Frontal cortex (tissue), 4 donors: ENCODE results near the gene KIF11. TPM values are rescaled to one million over a fixed set of nuclear protein-coding genes. Genes with fewer than 3 reads are reported as not detected.
"Not testable (repeated sequence)": the region's sequence is repeated elsewhere in the genome, so short reads cannot be mapped to it uniquely, and the experiment has no call there.

Source experiments
- DNase-seq, 2 donors: peaks; one replicate each; pipeline ENCODE4 v3.0.0; 2012; ENCODE audit warnings: low spot score in 2 of 2
- FAIRE-seq: peaks from 2 replicates; lab custom pipeline; 2012; peaks lifted over from hg19 to GRCh38; lab: Jason Lieb, UNC
- total RNA-seq: library from RNA; depleted of rRNA; stranded (reverse); fragments of >200 nt; gene quantifications from one replicate; pipeline ENCODE4 v1.2.3, GENCODE V29; 2014
- donor health status: control.
- donor health status: control.
- donor health status: control.

KIF11 gene
- total RNA-seq, result 5.3 TPM

DNA sequence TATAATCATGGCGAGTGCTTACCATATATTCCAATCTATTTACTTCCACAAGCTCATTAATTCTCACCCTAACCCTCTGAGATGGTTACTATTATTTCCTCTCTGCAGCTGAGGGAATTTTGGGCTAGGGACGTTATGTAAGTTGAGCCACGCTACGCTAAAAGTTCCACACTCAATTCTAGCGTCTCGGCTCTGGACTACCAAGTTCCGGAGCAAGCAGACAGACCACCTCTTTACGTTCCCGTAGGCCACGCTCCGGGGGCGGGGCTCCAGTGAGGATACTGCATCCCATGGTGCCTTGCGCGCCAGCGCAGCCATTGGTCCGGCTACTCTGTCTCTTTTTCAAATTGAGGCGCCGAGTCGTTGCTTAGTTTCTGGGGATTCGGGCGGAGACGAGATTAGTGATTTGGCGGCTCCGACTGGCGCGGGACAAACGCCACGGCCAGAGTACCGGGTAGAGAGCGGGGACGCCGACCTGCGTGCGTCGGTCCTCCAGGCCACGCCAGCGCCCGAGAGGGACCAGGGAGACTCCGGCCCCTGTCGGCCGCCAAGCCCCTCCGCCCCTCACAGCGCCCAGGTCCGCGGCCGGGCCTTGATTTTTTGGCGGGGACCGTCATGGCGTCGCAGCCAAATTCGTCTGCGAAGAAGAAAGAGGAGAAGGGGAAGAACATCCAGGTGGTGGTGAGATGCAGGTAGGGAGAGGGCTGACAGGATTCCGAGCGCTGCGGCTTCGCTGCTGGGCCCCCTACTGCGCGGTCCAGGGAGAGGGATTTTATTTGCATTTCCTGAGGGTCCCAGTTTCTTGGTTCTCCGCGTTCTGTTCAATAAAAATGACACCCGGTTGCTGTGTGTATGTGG is at the start of gene KIF11:
KIF11 (plus strand) TSS at position 370 of the 858 bp plus-strand sequence; CDS start at position 616, 246 bp downstream.
- DNase-seq (peak; percentile 89), FAIRE-seq (no peak)

DNA sequence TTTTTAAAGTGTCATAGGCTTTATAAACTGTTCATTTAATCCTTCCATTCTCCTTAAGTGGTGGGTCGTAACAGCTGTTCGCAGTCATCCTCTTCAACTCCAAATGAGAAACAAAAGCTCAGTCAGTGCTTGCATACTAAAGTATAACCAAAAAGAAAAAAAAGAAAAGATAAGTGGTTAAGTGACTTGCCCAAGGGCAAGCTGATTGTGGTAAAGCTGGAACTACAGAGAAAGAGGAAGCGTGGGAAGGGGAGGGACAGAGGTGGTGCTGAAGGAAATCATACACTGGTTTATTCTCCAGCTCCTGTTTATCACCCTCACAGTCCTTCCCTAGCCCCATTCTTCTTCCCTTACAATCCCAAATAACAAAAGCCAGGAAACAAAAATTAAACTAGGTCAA is 48.6 kb upstream of the KIF11 start:
- FAIRE-seq, result no peak
- no peak for DNase-seq

GRCh38 chr10:92545556-92545955 is 47.4 kb upstream of the KIF11 start:
- FAIRE-seq, result no peak
- no peak for DNase-seq

DNA sequence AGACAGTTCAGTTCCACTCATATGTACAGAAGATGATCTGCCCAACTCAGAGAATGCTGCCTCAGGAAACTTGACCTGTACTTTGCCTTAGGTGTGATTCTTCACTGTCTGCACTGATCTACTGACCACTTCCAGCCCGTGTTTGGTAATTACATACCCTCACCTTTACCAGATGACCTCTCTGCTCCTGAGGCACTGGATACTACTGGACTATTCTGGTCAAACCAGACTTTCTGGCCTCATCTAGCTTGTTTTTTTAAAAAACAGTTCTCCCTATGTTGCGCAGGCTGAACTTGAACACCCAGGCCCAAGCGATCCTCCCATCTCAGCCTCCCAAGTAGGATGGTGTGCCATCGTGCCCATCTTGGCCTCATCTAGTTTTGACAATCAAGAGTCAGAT is 45.3 kb upstream of the KIF11 start:
- DNase-seq (no peak), FAIRE-seq (no peak)

DNA sequence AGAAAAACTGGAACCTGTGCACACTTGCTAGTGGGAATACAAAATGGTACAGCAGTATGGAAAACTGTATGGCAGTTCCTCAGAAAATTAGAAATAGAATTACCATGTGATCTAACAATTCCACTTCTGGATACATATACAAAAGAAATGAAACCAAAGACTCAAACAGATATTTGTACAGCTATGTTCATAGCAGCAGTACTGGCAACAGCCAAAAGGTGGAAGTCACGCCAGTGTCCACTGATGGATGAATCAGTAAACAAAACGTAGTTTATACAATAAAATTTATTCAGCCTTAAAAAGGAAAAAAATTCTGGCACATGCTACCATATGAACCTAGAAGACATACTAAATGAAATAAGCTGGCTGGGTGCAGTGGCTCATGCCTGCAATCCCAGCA is 42.0 kb upstream of the KIF11 start:
- DNase-seq (no peak), FAIRE-seq (no peak)

DNA sequence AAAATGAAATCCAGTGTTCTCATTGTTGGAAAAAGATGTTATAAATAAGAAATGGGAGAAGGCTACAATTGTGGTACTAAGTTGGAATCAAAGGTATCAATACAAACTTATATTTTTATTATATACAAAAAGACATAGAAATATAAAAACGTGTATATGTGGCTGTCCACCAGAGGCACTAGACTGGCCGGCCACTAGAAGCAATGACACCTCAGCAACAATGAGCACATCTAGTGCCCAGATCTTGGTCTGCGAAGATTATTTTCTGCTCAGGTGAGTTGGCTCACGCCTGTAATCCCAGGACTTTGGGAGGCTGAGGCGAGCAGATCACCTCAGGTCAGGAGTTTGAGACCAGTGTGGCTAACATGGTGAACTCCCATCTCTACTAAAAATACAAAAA is 40.6 kb upstream of the KIF11 start:
- no peak for FAIRE-seq
- no peak for DNase-seq

- DNase-seq (no peak), FAIRE-seq (no peak)
Observed at GRCh38 chr10:92553959-92554358, 39.0 kb upstream of the KIF11 start.

GRCh38 chr10:92559046-92559445 is 33.9 kb upstream of the KIF11 start:
- DNase-seq (no peak), FAIRE-seq (no peak)

DNA sequence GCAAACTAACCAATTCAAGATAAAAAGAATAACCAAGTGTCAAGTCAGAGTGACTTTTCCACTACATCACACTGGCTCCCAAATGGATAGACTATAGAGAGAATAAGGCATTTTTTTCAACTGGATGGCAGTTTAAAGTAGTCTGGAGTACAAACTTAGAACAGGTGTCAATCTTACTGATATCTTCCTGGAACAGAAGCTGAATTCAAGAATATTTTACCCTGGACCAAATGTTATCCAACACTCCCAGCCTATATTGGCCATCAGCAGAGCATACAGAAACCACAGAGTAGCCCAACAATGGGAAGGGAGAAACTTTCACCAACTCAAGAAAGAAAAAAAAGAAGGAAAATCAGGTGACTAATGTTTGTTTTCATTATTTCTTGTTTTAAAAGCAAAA is 30.5 kb upstream of the KIF11 start:
- no peak for DNase-seq
- FAIRE-seq, result no peak

- FAIRE-seq, result no peak
- DNase-seq, result no peak
Observed at GRCh38 chr10:92567952-92568600, 24.9 kb upstream of the KIF11 start.

GRCh38 chr10:92569071-92569470 is 23.9 kb upstream of the KIF11 start:
- FAIRE-seq, result no peak

GRCh38 chr10:92569663-92570062 is 23.3 kb upstream of the KIF11 start:
- DNase-seq, FAIRE-seq: not testable (repeated sequence)

More at GRCh38 chr10:92569071-92569470, 23.9 kb upstream of the KIF11 start:
- DNase-seq, result no peak

DNA sequence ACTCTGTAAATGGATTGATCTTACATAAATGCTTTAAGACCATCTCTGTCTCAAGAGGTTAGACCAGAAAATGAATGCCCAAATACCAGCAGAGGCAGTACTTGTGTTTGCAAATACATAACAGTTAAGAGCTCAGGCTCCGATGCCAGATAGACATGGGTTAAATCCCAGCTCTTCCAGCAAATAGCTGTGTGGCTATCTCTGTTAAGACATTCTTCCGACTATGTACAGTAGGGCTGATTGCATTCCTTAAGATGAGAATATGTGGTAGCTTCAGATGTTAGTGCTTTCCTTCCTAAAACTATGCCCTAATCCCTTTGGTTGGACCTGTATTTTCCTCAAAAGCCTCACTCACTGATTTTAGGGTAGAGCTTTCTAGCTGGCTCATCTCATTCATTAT is 21.3 kb upstream of the KIF11 start:
- FAIRE-seq, result no peak
- DNase-seq, result no peak

DNA sequence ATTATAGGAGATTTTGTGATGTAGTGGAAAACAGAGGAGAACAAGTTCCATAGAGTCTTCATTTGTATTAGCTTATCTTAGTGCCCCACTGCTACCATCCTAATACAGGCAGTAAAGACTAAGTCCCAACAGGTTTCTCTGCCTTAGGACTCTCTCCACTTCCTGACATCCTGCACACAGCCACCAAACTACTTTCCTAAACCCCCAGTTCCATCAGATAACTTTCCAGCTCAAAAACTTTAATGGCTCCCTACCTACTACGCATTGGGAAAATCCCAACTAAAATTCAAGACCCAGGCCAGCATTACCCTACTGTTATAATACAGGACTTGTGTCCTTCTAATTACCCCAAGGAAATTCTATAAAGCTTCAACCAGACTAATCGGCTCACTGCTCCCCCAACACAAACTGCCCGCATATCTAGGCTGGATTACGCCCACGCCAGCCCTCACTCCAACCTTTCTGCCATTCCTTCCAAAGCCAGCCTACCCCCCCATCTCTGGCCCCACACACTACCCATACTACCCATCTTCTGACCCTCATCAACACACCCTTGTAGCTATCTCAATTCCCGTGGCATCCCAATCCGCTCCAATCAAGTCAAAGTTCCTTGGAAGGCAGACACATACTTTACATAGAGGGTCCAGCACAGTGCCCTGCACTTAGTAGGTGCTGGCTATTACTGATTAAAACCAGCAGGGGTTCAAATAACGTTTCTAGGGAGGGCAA is 20.4 kb upstream of the KIF11 start:
- DNase-seq, result no peak
- FAIRE-seq, result no peak

DNA sequence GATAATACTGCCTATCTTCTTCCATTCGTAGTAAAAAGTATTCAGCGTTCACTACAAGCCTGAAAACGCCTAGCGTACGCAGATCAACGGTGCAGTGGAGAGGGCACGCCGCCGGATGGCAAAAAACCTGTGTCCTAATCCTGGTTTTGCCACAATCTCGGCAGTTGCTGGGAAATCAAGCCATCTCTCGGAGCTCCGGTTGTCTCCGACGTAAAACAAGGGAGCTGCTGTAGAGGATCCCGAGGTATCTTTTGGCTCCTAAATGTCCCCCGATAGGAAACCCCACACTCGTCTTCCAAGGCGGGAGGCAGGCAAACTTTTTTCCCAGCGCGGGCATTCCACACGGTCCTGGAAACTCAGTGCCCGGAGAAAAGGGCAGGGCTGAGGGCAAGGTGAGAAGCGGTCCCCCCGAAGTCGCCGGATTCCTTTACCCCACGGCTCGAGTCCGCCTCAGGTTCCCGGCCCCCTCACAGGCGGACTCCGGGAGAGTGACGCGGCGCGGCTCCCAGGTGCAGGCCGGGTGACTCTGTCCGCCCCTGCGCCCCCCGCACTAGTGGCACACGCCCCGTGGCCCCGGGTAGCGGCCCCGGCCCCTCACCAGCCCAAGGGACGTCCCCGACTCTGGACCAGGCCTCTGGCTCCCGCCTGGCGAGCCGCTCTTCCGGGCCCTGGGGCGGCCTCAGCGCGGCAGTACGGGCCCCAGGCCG is 19.7 kb upstream of the KIF11 start:
- FAIRE-seq, result no peak
- no peak for DNase-seq

- no peak for FAIRE-seq
- DNase-seq, result peak; percentile 85
Observed at GRCh38 chr10:92573798-92574547, 19.0 kb upstream of the KIF11 start, which contains the start of gene IDE. IDE (minus strand) TSS chr10:92574093; CDS start chr10:92574019, 74 bp downstream.

GRCh38 chr10:92574548-92575261 is 18.2 kb upstream of the KIF11 start:
- FAIRE-seq (no peak), DNase-seq (no peak)

GRCh38 chr10:92575961-92576360 is 17.0 kb upstream of the KIF11 start:
- DNase-seq (no peak), FAIRE-seq (no peak)

DNA sequence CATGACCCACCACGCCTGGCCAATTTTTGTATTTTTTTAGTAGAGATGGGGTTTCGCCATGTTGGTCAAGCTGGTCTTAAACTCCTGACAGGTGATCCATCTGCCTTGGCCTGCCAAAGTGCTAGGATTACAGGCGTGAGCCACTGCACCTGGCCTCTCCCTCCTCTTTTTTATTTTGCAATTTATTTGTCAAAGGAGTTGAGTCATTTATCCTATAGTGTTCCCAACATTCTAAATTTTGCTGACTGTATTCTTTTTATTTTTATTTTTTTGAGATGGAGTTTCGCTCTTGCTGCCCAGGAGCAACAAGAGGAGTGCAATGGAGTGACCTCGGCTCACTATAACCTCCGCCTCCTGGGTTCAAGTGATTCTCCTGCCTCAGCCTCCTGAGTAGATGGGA is 10.6 kb upstream of the KIF11 start:
- FAIRE-seq, result not testable (repeated sequence)

More for the DNA sequence above, 10.6 kb upstream of the KIF11 start:
- DNase-seq, result not testable (repeated sequence)
